NCI-H2171 (cell line): Measurements from ENCODE around the gene TIGD2.

Experiments
- DNase-seq: peaks from one replicate; lab custom pipeline; 2025; lab: John Stamatoyannopoulos, UW

Gene TIGD2

GRCh38 chr4:89162987-89163386 is 51.7 kb downstream of the TIGD2 start:
- DNase-seq: no peak

- no peak for DNase-seq
Measured at GRCh38 chr4:89164400-89164799, 53.1 kb downstream of the TIGD2 start.
